SK-N-SH treated with all-trans-retinoic acid at 6 μM for 48 hours (cell line): ENCODE results near the gene SLC25A34.

Source experiments
- ATAC-seq: fragments of 200-7000 bp; cut with Tn5 transposase; 3 replicates; pipeline ENCODE4 v1.9.1; 2020; ENCODE audit warnings: mild to moderate bottlenecking, moderate library complexity
- ARNTL ChIP-seq: fragments of 450-650 bp; formaldehyde crosslinking; IDR thresholded peaks from 2 replicates; pipeline ENCODE4 v1.5.0; 2020; ENCODE audit warnings: low read depth, mild to moderate bottlenecking, moderate library complexity, borderline replicate concordance
- BACH2 ChIP-seq: fragments of 250-450 bp; sonication (Bioruptor Pico); IDR thresholded peaks from 2 replicates; pipeline ENCODE4 v1.9.0; 2021; ENCODE audit warnings: mild to moderate bottlenecking, borderline replicate concordance
- CSDC2 ChIP-seq: fragments of 250-450 bp; sonication (Bioruptor Pico); IDR thresholded peaks from 2 replicates; pipeline ENCODE4 v1.5.0; 2020; ENCODE audit warnings: mild to moderate bottlenecking, moderate library complexity
- ESRRG ChIP-seq: fragments of 250-450 bp; sonication (Bioruptor Pico); IDR thresholded peaks from 2 replicates; pipeline ENCODE4 v1.6.1; 2021; ENCODE audit warnings: mild to moderate bottlenecking
- ISL1 ChIP-seq: fragments of 250-450 bp; sonication (Bioruptor Pico); IDR thresholded peaks from 2 replicates; pipeline ENCODE4 v2.1.2; 2022; ENCODE audit warnings: mild to moderate bottlenecking, moderate library complexity
- OSR1 ChIP-seq: fragments of 250-450 bp; sonication (Bioruptor Pico); IDR thresholded peaks from 2 replicates; pipeline ENCODE4 v1.8.0; 2022; ENCODE audit warnings: moderate library complexity, mild to moderate bottlenecking, inconsistent platforms
- RARB ChIP-seq: fragments of 250-450 bp; sonication (Bioruptor Pico); IDR thresholded peaks from 2 replicates; pipeline ENCODE4 v1.8.0; 2021; ENCODE audit warnings: mild to moderate bottlenecking, moderate library complexity
- SNAI2 ChIP-seq: fragments of 250-450 bp; sonication (Bioruptor Pico); IDR thresholded peaks from 2 replicates; pipeline ENCODE4 v1.5.0; 2020; ENCODE audit warnings: mild to moderate bottlenecking, moderate library complexity
- TCF4 ChIP-seq: fragments of 250-450 bp; sonication (Bioruptor Pico); IDR thresholded peaks from 2 replicates; pipeline ENCODE4 v1.8.0; 2021; ENCODE audit warnings: mild to moderate bottlenecking, moderate library complexity, borderline replicate concordance
- TOX ChIP-seq: fragments of 250-450 bp; sonication (Bioruptor Pico); IDR thresholded peaks from 2 replicates; pipeline ENCODE4 v1.8.0; 2021; ENCODE audit warnings: mild to moderate bottlenecking, moderate library complexity, borderline replicate concordance
- TSHZ2 ChIP-seq: fragments of 250-450 bp; sonication (Bioruptor Pico); IDR thresholded peaks from 2 replicates; pipeline ENCODE4 v1.5.0; 2020; ENCODE audit warnings: mild to moderate bottlenecking, moderate library complexity
- ZC3H10 ChIP-seq: fragments of 250-450 bp; sonication (Bioruptor Pico); IDR thresholded peaks from 2 replicates; pipeline ENCODE4 v1.5.1; 2021; ENCODE audit warnings: mild to moderate bottlenecking, moderate library complexity
- ZFP3 ChIP-seq: fragments of 250-450 bp; sonication (Bioruptor Pico); IDR thresholded peaks from 2 replicates; pipeline ENCODE4 v1.5.0; 2020; ENCODE audit warnings: mild to moderate bottlenecking, moderate library complexity
- ZFP30 ChIP-seq: fragments of 450-650 bp; formaldehyde crosslinking; IDR thresholded peaks from 2 replicates; pipeline ENCODE4 v1.5.0; 2022; ENCODE audit warnings: mild to moderate bottlenecking, moderate library complexity
- ZNF565 ChIP-seq: fragments of 450-650 bp; formaldehyde crosslinking; conservative IDR thresholded peaks from 2 replicates; pipeline ENCODE4 v1.5.0; 2020; ENCODE audit warnings: low read depth, mild to moderate bottlenecking, moderate library complexity
- ZNF70 ChIP-seq: fragments of 450-650 bp; formaldehyde crosslinking; IDR thresholded peaks from 2 replicates; pipeline ENCODE4 v1.5.0; 2020; ENCODE audit warnings: mild to moderate bottlenecking, moderate library complexity
- ZNF8 ChIP-seq: fragments of 450-650 bp; formaldehyde crosslinking; IDR thresholded peaks from 2 replicates; pipeline ENCODE4 v1.5.0; 2020; ENCODE audit warnings: mild to moderate bottlenecking, moderate library complexity
- TF ChIP-seq, protein P1 (sequence below): fragments of 250-450 bp; sonication (Bioruptor Pico); IDR thresholded peaks from 2 replicates; pipeline ENCODE4 v1.5.1; 2021; ENCODE audit warnings: mild to moderate bottlenecking, moderate library complexity
- TF ChIP-seq, protein P2 (sequence below): fragments of 250-450 bp; sonication (Bioruptor Pico); IDR thresholded peaks from 2 replicates; pipeline ENCODE4 v1.8.0; 2020; ENCODE audit warnings: mild to moderate bottlenecking, moderate library complexity, borderline replicate concordance
- TF ChIP-seq, protein P3 (sequence below): fragments of 250-450 bp; sonication (Bioruptor Pico); IDR thresholded peaks from 2 replicates; pipeline ENCODE4 v1.8.0; 2021; ENCODE audit warnings: low read depth, mild to moderate bottlenecking, moderate library complexity, borderline replicate concordance

Gene SLC25A34

DNA sequence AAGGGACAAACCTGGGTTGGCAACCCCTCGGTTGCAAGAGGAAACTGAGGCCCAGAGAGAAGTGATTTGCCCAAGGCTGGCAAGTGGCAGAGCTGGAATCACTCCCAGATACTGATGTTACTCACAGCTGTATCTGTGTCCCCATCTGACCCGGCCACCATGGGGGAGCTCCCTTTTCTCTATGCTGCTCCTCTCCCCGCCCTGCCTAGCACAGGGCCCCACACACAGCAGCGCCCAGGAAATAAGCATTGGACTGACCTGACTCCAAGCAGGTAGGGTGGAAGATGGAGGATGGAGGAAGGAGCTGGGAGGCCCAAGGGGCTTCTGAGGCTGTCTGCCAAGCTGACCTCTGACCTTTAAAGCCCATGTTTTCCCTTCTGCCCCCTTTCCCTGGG, 19.6 kb downstream of the SLC25A34 start:
- TF ChIP-seq ZFP30 (CRISPR knock-in tag) (no peak), TOX (CRISPR knock-in tag) (no peak), ZNF70 (CRISPR knock-in tag) (no peak), CSDC2 (CRISPR knock-in tag) (no peak), ZC3H10 (no peak), RARB (CRISPR knock-in tag) (no peak), ISL1 (no peak), SNAI2 (CRISPR knock-in tag) (no peak), OSR1 (CRISPR knock-in tag) (no peak), ZNF565 (CRISPR knock-in tag) (no peak), BACH2 (CRISPR knock-in tag) (no peak), TCF4 (no peak), ZNF8 (CRISPR knock-in tag) (no peak), ARNTL (CRISPR knock-in tag) (no peak), TSHZ2 (CRISPR knock-in tag) (no peak)
- TF ChIP-seq, protein P1, sequence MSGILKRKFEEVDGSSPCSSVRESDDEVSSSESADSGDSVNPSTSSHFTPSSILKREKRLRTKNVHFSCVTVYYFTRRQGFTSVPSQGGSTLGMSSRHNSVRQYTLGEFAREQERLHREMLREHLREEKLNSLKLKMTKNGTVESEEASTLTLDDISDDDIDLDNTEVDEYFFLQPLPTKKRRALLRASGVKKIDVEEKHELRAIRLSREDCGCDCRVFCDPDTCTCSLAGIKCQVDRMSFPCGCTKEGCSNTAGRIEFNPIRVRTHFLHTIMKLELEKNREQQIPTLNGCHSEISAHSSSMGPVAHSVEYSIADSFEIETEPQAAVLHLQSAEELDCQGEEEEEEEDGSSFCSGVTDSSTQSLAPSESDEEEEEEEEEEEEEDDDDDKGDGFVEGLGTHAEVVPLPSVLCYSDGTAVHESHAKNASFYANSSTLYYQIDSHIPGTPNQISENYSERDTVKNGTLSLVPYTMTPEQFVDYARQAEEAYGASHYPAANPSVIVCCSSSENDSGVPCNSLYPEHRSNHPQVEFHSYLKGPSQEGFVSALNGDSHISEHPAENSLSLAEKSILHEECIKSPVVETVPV (CRISPR knock-in tag) = no peak
- TF ChIP-seq, protein P2, sequence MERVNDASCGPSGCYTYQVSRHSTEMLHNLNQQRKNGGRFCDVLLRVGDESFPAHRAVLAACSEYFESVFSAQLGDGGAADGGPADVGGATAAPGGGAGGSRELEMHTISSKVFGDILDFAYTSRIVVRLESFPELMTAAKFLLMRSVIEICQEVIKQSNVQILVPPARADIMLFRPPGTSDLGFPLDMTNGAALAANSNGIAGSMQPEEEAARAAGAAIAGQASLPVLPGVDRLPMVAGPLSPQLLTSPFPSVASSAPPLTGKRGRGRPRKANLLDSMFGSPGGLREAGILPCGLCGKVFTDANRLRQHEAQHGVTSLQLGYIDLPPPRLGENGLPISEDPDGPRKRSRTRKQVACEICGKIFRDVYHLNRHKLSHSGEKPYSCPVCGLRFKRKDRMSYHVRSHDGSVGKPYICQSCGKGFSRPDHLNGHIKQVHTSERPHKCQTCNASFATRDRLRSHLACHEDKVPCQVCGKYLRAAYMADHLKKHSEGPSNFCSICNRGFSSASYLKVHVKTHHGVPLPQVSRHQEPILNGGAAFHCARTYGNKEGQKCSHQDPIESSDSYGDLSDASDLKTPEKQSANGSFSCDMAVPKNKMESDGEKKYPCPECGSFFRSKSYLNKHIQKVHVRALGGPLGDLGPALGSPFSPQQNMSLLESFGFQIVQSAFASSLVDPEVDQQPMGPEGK = no peak
- TF ChIP-seq, protein P3, sequence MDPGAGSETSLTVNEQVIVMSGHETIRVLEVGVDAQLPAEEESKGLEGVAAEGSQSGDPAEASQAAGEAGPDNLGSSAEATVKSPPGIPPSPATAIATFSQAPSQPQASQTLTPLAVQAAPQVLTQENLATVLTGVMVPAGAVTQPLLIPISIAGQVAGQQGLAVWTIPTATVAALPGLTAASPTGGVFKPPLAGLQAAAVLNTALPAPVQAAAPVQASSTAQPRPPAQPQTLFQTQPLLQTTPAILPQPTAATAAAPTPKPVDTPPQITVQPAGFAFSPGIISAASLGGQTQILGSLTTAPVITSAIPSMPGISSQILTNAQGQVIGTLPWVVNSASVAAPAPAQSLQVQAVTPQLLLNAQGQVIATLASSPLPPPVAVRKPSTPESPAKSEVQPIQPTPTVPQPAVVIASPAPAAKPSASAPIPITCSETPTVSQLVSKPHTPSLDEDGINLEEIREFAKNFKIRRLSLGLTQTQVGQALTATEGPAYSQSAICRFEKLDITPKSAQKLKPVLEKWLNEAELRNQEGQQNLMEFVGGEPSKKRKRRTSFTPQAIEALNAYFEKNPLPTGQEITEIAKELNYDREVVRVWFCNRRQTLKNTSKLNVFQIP (CRISPR knock-in tag) = no peak
- ATAC-seq = no peak

DNA sequence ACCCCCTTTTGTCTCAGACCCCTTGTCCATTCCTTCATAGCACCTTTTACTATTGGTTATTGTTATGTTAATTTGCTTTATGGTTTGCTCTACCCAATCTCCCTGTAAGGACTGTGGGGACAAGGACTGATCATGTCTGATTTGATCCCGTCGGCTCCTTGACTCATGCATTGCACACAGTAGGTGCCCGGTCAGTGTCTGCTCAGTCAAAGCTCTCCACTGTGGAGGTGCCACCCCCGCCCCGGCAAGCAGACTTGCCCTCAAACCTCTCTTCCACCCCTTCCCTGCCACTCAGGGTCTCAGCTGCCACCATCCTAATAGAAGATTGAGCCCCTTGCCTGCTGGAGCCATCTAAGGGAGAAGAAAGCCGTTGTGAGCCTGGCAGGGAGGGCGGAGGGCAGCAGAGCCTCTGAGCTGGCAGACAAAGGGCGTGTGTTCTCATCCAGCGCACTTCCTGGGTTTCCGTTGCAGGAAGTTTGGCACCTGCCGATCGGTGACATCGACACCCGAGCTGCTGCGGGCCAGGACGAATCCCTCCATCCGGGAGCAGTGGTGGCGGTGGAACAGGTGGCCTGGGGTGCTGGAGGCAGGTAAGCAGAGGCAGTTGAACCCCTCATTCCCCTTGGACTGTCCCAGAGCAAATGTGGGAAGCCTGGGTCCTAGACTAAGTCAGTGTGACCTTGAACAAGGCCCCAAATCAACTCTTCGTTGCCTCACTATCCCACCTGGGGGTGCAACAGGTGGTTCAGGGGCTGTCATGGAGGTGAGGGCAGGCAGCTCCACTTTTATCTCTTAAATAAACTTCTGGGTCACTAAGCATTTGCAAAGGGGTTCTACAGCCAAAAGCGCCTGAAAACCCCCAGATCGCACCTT, 20.3 kb downstream of the SLC25A34 start:
- TF ChIP-seq ARNTL (CRISPR knock-in tag) (no peak), ZFP3 (no peak), ESRRG (CRISPR knock-in tag) (no peak), TCF4 (no peak)
- no peak for ATAC-seq

- no peak for ATAC-seq
- no peak for TF ChIP-seq ESRRG (CRISPR knock-in tag)
- TF ChIP-seq TCF4 = no peak
- TF ChIP-seq ZFP30 (CRISPR knock-in tag) = no peak
- no peak for TF ChIP-seq ISL1
- TF ChIP-seq, protein P2 = no peak
- no peak for TF ChIP-seq OSR1 (CRISPR knock-in tag)
Measured at GRCh38 chr1:15757016-15757543, 21.0 kb downstream of the SLC25A34 start.
